Type B pancreatic cell (in vitro differentiated cells): Measurements from ENCODE around the gene MALRD1. TPM values are rescaled to one million over a fixed set of nuclear protein-coding genes. Genes with fewer than 3 reads are reported as not detected.

Experiments used
- DNase-seq: peaks from one replicate; pipeline ENCODE4 v3.0.0; 2021; ENCODE audit warnings: mixed read lengths; ENCODE audit not compliant: unreplicated experiment; ENCODE audit errors: extremely low spot score
- H3K27ac Mint-ChIP-seq: 2 replicates; pipeline ENCODE4 v1.8.0; 2021; ENCODE audit warnings: mild to moderate bottlenecking, mixed read lengths
- H3K27me3 Mint-ChIP-seq: 2 replicates; pipeline ENCODE4 v1.8.0; 2021; ENCODE audit warnings: mixed read lengths
- H3K36me3 Mint-ChIP-seq: 2 replicates; pipeline ENCODE4 v1.8.0; 2021; ENCODE audit warnings: mixed read lengths
- H3K4me1 Mint-ChIP-seq: one replicate; pipeline ENCODE4 v1.8.0; 2021; ENCODE audit warnings: mixed read lengths; ENCODE audit not compliant: unreplicated experiment
- H3K4me3 Mint-ChIP-seq: 2 replicates; pipeline ENCODE4 v1.8.0; 2021; ENCODE audit warnings: mild to moderate bottlenecking, mixed read lengths
- H3K9me3 Mint-ChIP-seq: 2 replicates; pipeline ENCODE4 v1.8.0; 2021; ENCODE audit warnings: mixed read lengths
- total RNA-seq: library from RNA; stranded (reverse); gene quantifications from 2 replicates; pipeline ENCODE4 v1.2.1, GENCODE V29; 2021; ENCODE audit warnings: low replicate concordance
- TF ChIP-seq, protein P1 (sequence below): fragments of 200-600 bp; sonication (generic); conservative IDR thresholded peaks from 2 replicates; pipeline ENCODE4 v1.5.0; 2021; ENCODE audit warnings: antibody characterized with exemption, mild to moderate bottlenecking

Gene MALRD1
- total RNA-seq, 1 donor from 2014 or later = 1.4 TPM

- no peak overlapping the region for H3K27ac Mint-ChIP-seq
- DNase-seq = no peak
- H3K36me3 Mint-ChIP-seq = no peaks in the 10 kb centered on the region
- H3K27me3 Mint-ChIP-seq = no peaks in the 10 kb centered on the region
- TF ChIP-seq, protein P1, sequence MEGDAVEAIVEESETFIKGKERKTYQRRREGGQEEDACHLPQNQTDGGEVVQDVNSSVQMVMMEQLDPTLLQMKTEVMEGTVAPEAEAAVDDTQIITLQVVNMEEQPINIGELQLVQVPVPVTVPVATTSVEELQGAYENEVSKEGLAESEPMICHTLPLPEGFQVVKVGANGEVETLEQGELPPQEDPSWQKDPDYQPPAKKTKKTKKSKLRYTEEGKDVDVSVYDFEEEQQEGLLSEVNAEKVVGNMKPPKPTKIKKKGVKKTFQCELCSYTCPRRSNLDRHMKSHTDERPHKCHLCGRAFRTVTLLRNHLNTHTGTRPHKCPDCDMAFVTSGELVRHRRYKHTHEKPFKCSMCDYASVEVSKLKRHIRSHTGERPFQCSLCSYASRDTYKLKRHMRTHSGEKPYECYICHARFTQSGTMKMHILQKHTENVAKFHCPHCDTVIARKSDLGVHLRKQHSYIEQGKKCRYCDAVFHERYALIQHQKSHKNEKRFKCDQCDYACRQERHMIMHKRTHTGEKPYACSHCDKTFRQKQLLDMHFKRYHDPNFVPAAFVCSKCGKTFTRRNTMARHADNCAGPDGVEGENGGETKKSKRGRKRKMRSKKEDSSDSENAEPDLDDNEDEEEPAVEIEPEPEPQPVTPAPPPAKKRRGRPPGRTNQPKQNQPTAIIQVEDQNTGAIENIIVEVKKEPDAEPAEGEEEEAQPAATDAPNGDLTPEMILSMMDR = no peak
- peaks cover 5% of the 10 kb centered on the region for H3K9me3 Mint-ChIP-seq
- peaks cover 5% of the 10 kb centered on the region for H3K4me1 Mint-ChIP-seq
- H3K4me3 Mint-ChIP-seq = no peak overlapping the region
These were observed 523.5 kb downstream of the MALRD1 start for GRCh38 chr10:19572056-19572455.

- Mint-ChIP-seq H3K4me1 (peaks cover 17% of the 10 kb centered on the region), H3K36me3 (no peaks in the 10 kb centered on the region), H3K27me3 (no peaks in the 10 kb centered on the region), H3K9me3 (peaks cover 5% of the 10 kb centered on the region), H3K4me3 (no peak overlapping the region), H3K27ac (no peak overlapping the region)
- TF ChIP-seq, protein P1 = no peak
- DNase-seq = no peak
These were observed 528.0 kb downstream of the MALRD1 start for GRCh38 chr10:19576576-19576975.

GRCh38 chr10:19577381-19577780 lies 528.8 kb downstream of the MALRD1 start:
- peaks cover 5% of the 10 kb centered on the region for H3K9me3 Mint-ChIP-seq
- TF ChIP-seq, protein P1 = no peak
- no peaks in the 10 kb centered on the region for H3K27me3 Mint-ChIP-seq
- H3K27ac Mint-ChIP-seq = no peak overlapping the region
- H3K36me3 Mint-ChIP-seq = no peaks in the 10 kb centered on the region
- no peak overlapping the region for H3K4me3 Mint-ChIP-seq
- H3K4me1 Mint-ChIP-seq = peaks cover 12% of the 10 kb centered on the region
- no peak for DNase-seq

- Mint-ChIP-seq H3K36me3 (no peaks in the 10 kb centered on the region), H3K4me3 (no peak overlapping the region), H3K9me3 (peaks cover 5% of the 10 kb centered on the region), H3K27me3 (no peaks in the 10 kb centered on the region), H3K27ac (no peak overlapping the region), H3K4me1 (peaks cover 12% of the 10 kb centered on the region)
- TF ChIP-seq, protein P1 = no peak
- DNase-seq = no peak
These were observed 529.2 kb downstream of the MALRD1 start for GRCh38 chr10:19577807-19578206.

GRCh38 chr10:19578571-19578970 lies 530.0 kb downstream of the MALRD1 start:
- no peaks in the 10 kb centered on the region for H3K27me3 Mint-ChIP-seq
- no peak for DNase-seq
- no peak overlapping the region for H3K4me3 Mint-ChIP-seq
- peaks cover 5% of the 10 kb centered on the region for H3K9me3 Mint-ChIP-seq
- TF ChIP-seq, protein P1 = no peak
- no peak overlapping the region for H3K27ac Mint-ChIP-seq
- H3K4me1 Mint-ChIP-seq = peaks cover 12% of the 10 kb centered on the region
- no peaks in the 10 kb centered on the region for H3K36me3 Mint-ChIP-seq
